OCI-LY3 (cell line): ENCODE results near the gene GSTM2.

Experiments used
- EZH2phosphoT487 ChIP-seq: fragments of 200-600 bp; shearing (Covaris generic); IDR thresholded peaks from 2 replicates; pipeline ENCODE4 v1.6.1; 2018; ENCODE audit warnings: antibody characterized with exemption, mixed run types, low read depth
- TF ChIP-seq, protein P1 (sequence below): fragments of 200-600, 300-600 bp; sonication (generic); IDR thresholded peaks from 2 replicates; pipeline ENCODE4 v1.5.1; 2014; ENCODE audit warnings: antibody characterized with exemption, low read length, low read depth

DNA sequence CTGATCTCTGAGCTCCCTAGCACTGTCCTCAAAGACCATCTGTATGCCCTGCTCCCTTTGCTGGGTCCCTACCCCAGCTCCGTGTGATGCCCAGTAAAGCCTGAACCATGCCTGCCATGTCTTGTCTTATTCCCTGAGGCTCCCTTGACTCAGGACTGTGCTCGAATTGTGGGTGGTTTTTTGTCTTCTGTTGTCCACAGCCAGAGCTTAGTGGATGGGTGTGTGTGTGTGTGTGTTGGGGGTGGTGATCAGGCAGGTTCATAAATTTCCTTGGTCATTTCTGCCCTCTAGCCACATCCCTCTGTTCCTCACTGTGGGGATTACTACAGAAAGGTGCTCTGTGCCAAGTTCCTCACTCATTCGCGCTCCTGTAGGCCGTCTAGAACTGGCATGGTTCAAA is 49.9 kb downstream of the GSTM2 start:
- TF ChIP-seq, protein P1, sequence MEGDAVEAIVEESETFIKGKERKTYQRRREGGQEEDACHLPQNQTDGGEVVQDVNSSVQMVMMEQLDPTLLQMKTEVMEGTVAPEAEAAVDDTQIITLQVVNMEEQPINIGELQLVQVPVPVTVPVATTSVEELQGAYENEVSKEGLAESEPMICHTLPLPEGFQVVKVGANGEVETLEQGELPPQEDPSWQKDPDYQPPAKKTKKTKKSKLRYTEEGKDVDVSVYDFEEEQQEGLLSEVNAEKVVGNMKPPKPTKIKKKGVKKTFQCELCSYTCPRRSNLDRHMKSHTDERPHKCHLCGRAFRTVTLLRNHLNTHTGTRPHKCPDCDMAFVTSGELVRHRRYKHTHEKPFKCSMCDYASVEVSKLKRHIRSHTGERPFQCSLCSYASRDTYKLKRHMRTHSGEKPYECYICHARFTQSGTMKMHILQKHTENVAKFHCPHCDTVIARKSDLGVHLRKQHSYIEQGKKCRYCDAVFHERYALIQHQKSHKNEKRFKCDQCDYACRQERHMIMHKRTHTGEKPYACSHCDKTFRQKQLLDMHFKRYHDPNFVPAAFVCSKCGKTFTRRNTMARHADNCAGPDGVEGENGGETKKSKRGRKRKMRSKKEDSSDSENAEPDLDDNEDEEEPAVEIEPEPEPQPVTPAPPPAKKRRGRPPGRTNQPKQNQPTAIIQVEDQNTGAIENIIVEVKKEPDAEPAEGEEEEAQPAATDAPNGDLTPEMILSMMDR: no peak
- TF ChIP-seq EZH2phosphoT487: no peak
